ENCODE measurements around the gene DHCR7.

Gene DHCR7

GRCh38 chr11:71443736-71444445 is 4.3 kb downstream of the DHCR7 start:
- 91% methylated on average over 20 of the region's 20 CpGs for WGBS
- peaks cover 9% of the 10 kb centered on the region; the same call in 1 of the 2 replicates for H3K4me1 ChIP-seq (ENCODE audit: insufficient read depth, low read length)
- H3K9ac ChIP-seq (ENCODE audit: low read depth, low read length) = no peak overlapping the region
- no peak overlapping the region for H3K4me3 ChIP-seq (ENCODE audit: low read length)
- H3K9me3 ChIP-seq (ENCODE audit: insufficient read depth, low read depth, low read length) = no peaks in the 10 kb centered on the region; the same call in 1 of the 2 replicates
- H3K27ac ChIP-seq (ENCODE audit: low read depth, low read length) = no peak overlapping the region
- H3K36me3 ChIP-seq (ENCODE audit: insufficient read depth, low read length) = peaks cover 85% of the 10 kb centered on the region
- no peaks in the 10 kb centered on the region for H3K27me3 ChIP-seq (ENCODE audit: insufficient read depth, low read length)

- WGBS = 98% methylated on average over 5 of the region's 5 CpGs
- no peak overlapping the region for H3K4me3 ChIP-seq (ENCODE audit: low read length)
Measured at GRCh38 chr11:71442880-71443279, 5.3 kb downstream of the DHCR7 start.

GRCh38 chr11:71442123-71442522 is 6.1 kb downstream of the DHCR7 start:
- H3K36me3 ChIP-seq (ENCODE audit: insufficient read depth, low read length) = peaks cover 100% of the 10 kb centered on the region
- no peaks in the 10 kb centered on the region; the same call in 1 of the 2 replicates for H3K9me3 ChIP-seq (ENCODE audit: insufficient read depth, low read depth, low read length)
- H3K27me3 ChIP-seq (ENCODE audit: insufficient read depth, low read length) = no peaks in the 10 kb centered on the region
- peaks cover 6% of the 10 kb centered on the region; the same call in 1 of the 2 replicates for H3K4me1 ChIP-seq (ENCODE audit: insufficient read depth, low read length)
- 94% methylated on average over 8 of the region's 8 CpGs for WGBS
- H3K4me3 ChIP-seq (ENCODE audit: low read length) = no peak overlapping the region
- no peak overlapping the region for H3K9ac ChIP-seq (ENCODE audit: low read depth, low read length)
- no peak overlapping the region for H3K27ac ChIP-seq (ENCODE audit: low read depth, low read length)

More at GRCh38 chr11:71442880-71443279, 5.3 kb downstream of the DHCR7 start:
- Histone ChIP-seq H3K27me3 (ENCODE audit: insufficient read depth, low read length) (no peaks in the 10 kb centered on the region), H3K9ac (ENCODE audit: low read depth, low read length) (no peak overlapping the region), H3K4me1 (ENCODE audit: insufficient read depth, low read length) (peaks cover 9% of the 10 kb centered on the region; the same call in 1 of the 2 replicates), H3K36me3 (ENCODE audit: insufficient read depth, low read length) (peaks cover 95% of the 10 kb centered on the region), H3K27ac (ENCODE audit: low read depth, low read length) (no peak overlapping the region), H3K9me3 (ENCODE audit: insufficient read depth, low read depth, low read length) (no peaks in the 10 kb centered on the region; the same call in 1 of the 2 replicates)

DNA sequence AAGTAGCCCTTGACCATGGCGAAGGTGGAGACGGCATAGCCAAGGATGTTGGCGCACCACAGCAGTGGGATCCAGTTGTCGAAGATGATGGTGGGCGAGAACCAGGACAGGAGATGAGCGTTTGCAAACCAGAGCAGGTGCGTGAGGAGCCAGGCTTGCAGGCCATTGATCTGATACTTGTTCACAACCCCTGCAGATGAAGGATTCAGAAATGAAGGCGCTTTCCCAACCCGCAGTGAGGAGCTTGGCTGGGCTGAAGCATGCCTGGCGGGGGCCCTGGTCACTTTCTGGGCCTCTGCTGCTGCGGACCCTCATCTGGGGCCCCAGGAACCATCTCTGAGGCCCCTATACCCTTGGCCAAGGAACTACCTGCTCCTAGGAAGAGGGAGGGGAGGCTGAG is 6.9 kb downstream of the DHCR7 start:
- H3K9me3 ChIP-seq (ENCODE audit: insufficient read depth, low read depth, low read length) = no peaks in the 10 kb centered on the region; the same call in 1 of the 2 replicates
- 94% methylated on average over 11 of the region's 11 CpGs for WGBS
- peaks cover 99% of the 10 kb centered on the region for H3K36me3 ChIP-seq (ENCODE audit: insufficient read depth, low read length)
- H3K9ac ChIP-seq (ENCODE audit: low read depth, low read length) = no peak overlapping the region
- H3K4me1 ChIP-seq (ENCODE audit: insufficient read depth, low read length) = no peaks in the 10 kb centered on the region
- no peak overlapping the region for H3K4me3 ChIP-seq (ENCODE audit: low read length)
- H3K27me3 ChIP-seq (ENCODE audit: insufficient read depth, low read length) = no peaks in the 10 kb centered on the region
- no peak overlapping the region for H3K27ac ChIP-seq (ENCODE audit: low read depth, low read length)

GRCh38 chr11:71440021-71440755 is 8.0 kb downstream of the DHCR7 start:
- WGBS = 96% methylated on average over 6 of the region's 6 CpGs
- Histone ChIP-seq H3K4me1 (ENCODE audit: insufficient read depth, low read length) (no peaks in the 10 kb centered on the region), H3K9ac (ENCODE audit: low read depth, low read length) (no peak overlapping the region), H3K36me3 (ENCODE audit: insufficient read depth, low read length) (peaks cover 99% of the 10 kb centered on the region), H3K27me3 (ENCODE audit: insufficient read depth, low read length) (no peaks in the 10 kb centered on the region), H3K27ac (ENCODE audit: low read depth, low read length) (no peak overlapping the region), H3K9me3 (ENCODE audit: insufficient read depth, low read depth, low read length) (no peaks in the 10 kb centered on the region), H3K4me3 (ENCODE audit: low read length) (no peak overlapping the region)

- H3K9ac ChIP-seq (ENCODE audit: low read depth, low read length) = no peak overlapping the region
- peaks cover 94% of the 10 kb centered on the region for H3K36me3 ChIP-seq (ENCODE audit: insufficient read depth, low read length)
- no peaks in the 10 kb centered on the region for H3K4me1 ChIP-seq (ENCODE audit: insufficient read depth, low read length)
- no peaks in the 10 kb centered on the region for H3K27me3 ChIP-seq (ENCODE audit: insufficient read depth, low read length)
- no peak overlapping the region for H3K27ac ChIP-seq (ENCODE audit: low read depth, low read length)
- 96% methylated on average over 19 of the region's 19 CpGs for WGBS
- no peaks in the 10 kb centered on the region for H3K9me3 ChIP-seq (ENCODE audit: insufficient read depth, low read depth, low read length)
- H3K4me3 ChIP-seq (ENCODE audit: low read length) = no peak overlapping the region
Measured at GRCh38 chr11:71438650-71439049, 9.5 kb downstream of the DHCR7 start.

- H3K27me3 ChIP-seq (ENCODE audit: insufficient read depth, low read length) = no peaks in the 10 kb centered on the region
- H3K36me3 ChIP-seq (ENCODE audit: insufficient read depth, low read length) = peaks cover 86% of the 10 kb centered on the region
- no peak overlapping the region for H3K4me3 ChIP-seq (ENCODE audit: low read length)
- 85% methylated on average over 13 of the region's 13 CpGs for WGBS
- H3K9me3 ChIP-seq (ENCODE audit: insufficient read depth, low read depth, low read length) = no peaks in the 10 kb centered on the region
- H3K9ac ChIP-seq (ENCODE audit: low read depth, low read length) = no peak overlapping the region
- H3K27ac ChIP-seq (ENCODE audit: low read depth, low read length) = no peak overlapping the region
- no peaks in the 10 kb centered on the region for H3K4me1 ChIP-seq (ENCODE audit: insufficient read depth, low read length)
Measured at GRCh38 chr11:71437879-71438278, 10.3 kb downstream of the DHCR7 start.

GRCh38 chr11:71437399-71437798 is 10.8 kb downstream of the DHCR7 start:
- Histone ChIP-seq H3K9ac (ENCODE audit: low read depth, low read length) (no peak overlapping the region), H3K9me3 (ENCODE audit: insufficient read depth, low read depth, low read length) (no peaks in the 10 kb centered on the region), H3K27me3 (ENCODE audit: insufficient read depth, low read length) (no peaks in the 10 kb centered on the region), H3K4me3 (ENCODE audit: low read length) (no peak overlapping the region), H3K27ac (ENCODE audit: low read depth, low read length) (no peak overlapping the region), H3K36me3 (ENCODE audit: insufficient read depth, low read length) (peaks cover 82% of the 10 kb centered on the region), H3K4me1 (ENCODE audit: insufficient read depth, low read length) (no peaks in the 10 kb centered on the region)
- WGBS = 96% methylated on average over 6 of the region's 6 CpGs

DNA sequence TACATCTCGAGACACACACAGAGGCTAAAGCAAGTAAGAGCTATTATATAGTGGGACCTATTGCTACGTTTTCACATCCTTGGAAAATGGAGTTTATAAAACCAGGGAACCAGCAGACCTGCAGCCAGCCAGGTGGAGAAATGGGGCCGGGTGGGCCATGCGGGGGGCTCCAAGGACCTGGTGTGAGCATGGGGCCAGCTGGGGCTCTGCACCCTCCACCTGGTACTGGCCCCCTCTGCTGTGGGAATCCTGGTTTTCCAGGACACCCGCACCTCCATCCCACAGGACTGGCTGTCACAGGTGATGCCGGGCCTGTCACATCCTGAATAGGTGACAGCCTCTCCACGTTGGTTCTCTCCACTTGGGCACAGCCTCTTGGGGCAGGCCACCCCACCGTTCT is 11.3 kb downstream of the DHCR7 start:
- Histone ChIP-seq H3K9ac (ENCODE audit: low read depth, low read length) (no peak overlapping the region), H3K9me3 (ENCODE audit: insufficient read depth, low read depth, low read length) (no peaks in the 10 kb centered on the region), H3K4me1 (ENCODE audit: insufficient read depth, low read length) (no peaks in the 10 kb centered on the region), H3K27me3 (ENCODE audit: insufficient read depth, low read length) (no peaks in the 10 kb centered on the region), H3K27ac (ENCODE audit: low read depth, low read length) (no peak overlapping the region), H3K36me3 (ENCODE audit: insufficient read depth, low read length) (peaks cover 76% of the 10 kb centered on the region), H3K4me3 (ENCODE audit: low read length) (no peak overlapping the region)
- WGBS = 94% methylated on average over 8 of the region's 8 CpGs

- WGBS = 95% methylated on average over 39 of the region's 39 CpGs
- H3K4me3 ChIP-seq (ENCODE audit: low read length) = no peak overlapping the region
- H3K36me3 ChIP-seq (ENCODE audit: insufficient read depth, low read length) = peaks cover 62% of the 10 kb centered on the region
- no peak overlapping the region for H3K27ac ChIP-seq (ENCODE audit: low read depth, low read length)
- no peaks in the 10 kb centered on the region for H3K9me3 ChIP-seq (ENCODE audit: insufficient read depth, low read depth, low read length)
- H3K27me3 ChIP-seq (ENCODE audit: insufficient read depth, low read length) = no peaks in the 10 kb centered on the region
- H3K4me1 ChIP-seq (ENCODE audit: insufficient read depth, low read length) = no peaks in the 10 kb centered on the region
- no peak overlapping the region for H3K9ac ChIP-seq (ENCODE audit: low read depth, low read length)
Measured at GRCh38 chr11:71435278-71435951, 12.8 kb downstream of the DHCR7 start.

DNA sequence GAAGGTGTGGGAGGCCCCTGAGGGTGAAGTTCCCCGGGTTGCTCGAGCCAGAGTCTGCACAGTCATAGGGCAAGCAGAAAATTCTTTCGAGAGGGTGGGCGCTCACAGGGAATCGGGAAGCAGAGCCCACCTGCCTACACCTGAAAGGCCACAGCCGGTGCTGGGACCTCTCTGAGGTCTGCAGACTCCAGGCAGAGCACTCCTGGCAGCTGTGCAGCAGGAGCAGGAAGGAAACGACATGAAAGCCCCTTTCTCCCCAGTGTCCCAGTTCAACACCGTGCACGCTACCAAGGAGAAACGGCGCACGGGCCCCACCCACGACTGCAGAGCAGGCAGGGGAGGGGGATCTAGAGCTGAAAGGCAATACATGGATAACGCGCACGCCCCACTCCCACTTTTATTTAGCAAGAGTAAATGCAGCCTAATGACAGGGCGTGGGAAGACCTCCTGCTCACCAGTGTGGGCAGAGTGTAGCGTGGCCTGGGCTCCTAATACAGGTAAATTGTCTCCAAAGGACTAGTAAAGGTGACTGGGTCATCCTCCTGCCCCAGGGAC is 13.5 kb downstream of the DHCR7 start:
- WGBS = 87% methylated on average over 18 of the region's 18 CpGs
- Histone ChIP-seq H3K9me3 (ENCODE audit: insufficient read depth, low read depth, low read length) (no peaks in the 10 kb centered on the region), H3K36me3 (ENCODE audit: insufficient read depth, low read length) (peaks cover 54% of the 10 kb centered on the region)

More for the DNA sequence above, 13.5 kb downstream of the DHCR7 start:
- no peak overlapping the region for H3K27ac ChIP-seq (ENCODE audit: low read depth, low read length)
- H3K27me3 ChIP-seq (ENCODE audit: insufficient read depth, low read length) = no peaks in the 10 kb centered on the region
- H3K9ac ChIP-seq (ENCODE audit: low read depth, low read length) = no peak overlapping the region
- H3K4me1 ChIP-seq (ENCODE audit: insufficient read depth, low read length) = no peaks in the 10 kb centered on the region
- no peak overlapping the region for H3K4me3 ChIP-seq (ENCODE audit: low read length)
